ENCODE results near the gene GADD45B. TPM values are rescaled to one million over a fixed set of nuclear protein-coding genes. Genes with fewer than 3 reads are reported as not detected.

GADD45B gene
- total RNA-seq, 1 experiment from 2014 or later = 24.7 TPM

GRCh38 chr19:2509096-2509495, 33.2 kb downstream of the GADD45B start:
- ChIA-PET CTCF (no interaction called here), POLR2A (ENCODE audit: unreplicated experiment) (no interaction called here)
- no peak overlapping the region for H3K4me3 ChIP-seq
- no peak overlapping the region for H3K27ac ChIP-seq
- no TSS peak for BruUV-seq (replicated peaks)
- no peak for DNase-seq
- H4K20me1 ChIP-seq (ENCODE audit: insufficient read depth) = no peaks in the 10 kb centered on the region
- H2AFZ ChIP-seq = no peak overlapping the region
- H3K4me1 ChIP-seq (replicated peaks; ENCODE audit: insufficient read depth) = peaks cover 21% of the 10 kb centered on the region
- intact Hi-C loops (cut with micrococcal nuclease; ENCODE audit: unreplicated experiment) = no loop called here
- peaks cover 13% of the 10 kb centered on the region; the same call in 1 of the 2 replicates for H3F3A ChIP-seq (ENCODE audit: insufficient read depth, low read depth)
- H3K36me3 ChIP-seq (ENCODE audit: low read depth) = no peaks in the 10 kb centered on the region
- no peaks in the 10 kb centered on the region for H3K9me3 ChIP-seq (ENCODE audit: insufficient read depth, low read depth)
- H3K9me2 ChIP-seq (ENCODE audit: insufficient read depth) = no peaks in the 10 kb centered on the region
- H3K27me3 ChIP-seq (ENCODE audit: insufficient read depth, low read depth) = no peaks in the 10 kb centered on the region
- H3K79me2 ChIP-seq (ENCODE audit: low read depth) = no peaks in the 10 kb centered on the region
- no peak for TF ChIP-seq EZH2 (IDR thresholded peaks at IDR 0.05; ENCODE audit: low read depth)
- no peak for TF ChIP-seq CTCF (conservative IDR thresholded peaks at IDR 0.05)
- no peak overlapping the region for H3K4me2 ChIP-seq

GRCh38 chr19:2511570-2511969, 35.6 kb downstream of the GADD45B start:
- DNase-seq = no peak
- Histone ChIP-seq H3K9me3 (ENCODE audit: insufficient read depth, low read depth) (no peaks in the 10 kb centered on the region), H3F3A (ENCODE audit: insufficient read depth, low read depth) (peaks cover 10% of the 10 kb centered on the region; the same call in 1 of the 2 replicates), H4K20me1 (ENCODE audit: insufficient read depth) (no peaks in the 10 kb centered on the region), H3K4me1 (replicated peaks; ENCODE audit: insufficient read depth) (peaks cover 15% of the 10 kb centered on the region), H3K79me2 (ENCODE audit: low read depth) (no peaks in the 10 kb centered on the region), H3K27me3 (ENCODE audit: insufficient read depth, low read depth) (no peaks in the 10 kb centered on the region), H3K4me3 (no peak overlapping the region), H3K9me2 (ENCODE audit: insufficient read depth) (no peaks in the 10 kb centered on the region), H3K4me2 (no peak overlapping the region), H2AFZ (no peak overlapping the region), H3K36me3 (ENCODE audit: low read depth) (no peaks in the 10 kb centered on the region), H3K27ac (no peak overlapping the region)
- no peak for TF ChIP-seq CTCF (conservative IDR thresholded peaks at IDR 0.05)
- no peak for TF ChIP-seq EZH2 (IDR thresholded peaks at IDR 0.05; ENCODE audit: low read depth)
- BruUV-seq (replicated peaks) = no TSS peak
- CTCF ChIA-PET = interaction anchor here (0.5 kb wide), 1 partner anchor 250 kb away, joined by 6 read pairs; no protein-coding TSS in a partner anchor
- intact Hi-C loops (cut with micrococcal nuclease; ENCODE audit: unreplicated experiment) = no loop called here
- POLR2A ChIA-PET (ENCODE audit: unreplicated experiment) = interaction anchor here (0.7 kb wide), 1 partner anchor 29 kb away, joined by 3 read pairs; no protein-coding TSS in a partner anchor

- intact Hi-C loops (cut with micrococcal nuclease; ENCODE audit: unreplicated experiment) = no loop called here
- H3K4me2 ChIP-seq = no peak overlapping the region
- no TSS peak for BruUV-seq (replicated peaks)
- no peak overlapping the region for H3K4me3 ChIP-seq
- no peaks in the 10 kb centered on the region for H3K27me3 ChIP-seq (ENCODE audit: insufficient read depth, low read depth)
- no peaks in the 10 kb centered on the region for H3K36me3 ChIP-seq (ENCODE audit: low read depth)
- H3K9me3 ChIP-seq (ENCODE audit: insufficient read depth, low read depth) = no peaks in the 10 kb centered on the region
- H3K79me2 ChIP-seq (ENCODE audit: low read depth) = no peaks in the 10 kb centered on the region
- peaks cover 6% of the 10 kb centered on the region; the same call in 1 of the 2 replicates for H3F3A ChIP-seq (ENCODE audit: insufficient read depth, low read depth)
- peaks cover 10% of the 10 kb centered on the region for H3K4me1 ChIP-seq (replicated peaks; ENCODE audit: insufficient read depth)
- ChIA-PET CTCF (interaction anchor here (0.5 kb wide), 1 partner anchor 251 kb away, joined by 6 read pairs; no protein-coding TSS in a partner anchor), POLR2A (ENCODE audit: unreplicated experiment) (interaction anchor here (0.7 kb wide), 1 partner anchor 28 kb away, joined by 3 read pairs; no protein-coding TSS in a partner anchor)
- no peak overlapping the region for H2AFZ ChIP-seq
- no peak for DNase-seq
- H3K27ac ChIP-seq = no peak overlapping the region
- TF ChIP-seq CTCF (conservative IDR thresholded peaks at IDR 0.05) (no peak), EZH2 (IDR thresholded peaks at IDR 0.05; ENCODE audit: low read depth) (no peak)
- no peaks in the 10 kb centered on the region for H3K9me2 ChIP-seq (ENCODE audit: insufficient read depth)
- H4K20me1 ChIP-seq (ENCODE audit: insufficient read depth) = no peaks in the 10 kb centered on the region
Measured at GRCh38 chr19:2511991-2512390, 36.1 kb downstream of the GADD45B start.
